T-cell (primary cell): ENCODE measurements around the gene C21orf58. TPM values are rescaled to one million over a fixed set of nuclear protein-coding genes. Genes with fewer than 3 reads are reported as not detected.
A peak's percentile ranks its signal among the peaks of the same experiment; 100 is the strongest.

Experiments
- ATAC-seq, 4 experiments: fragments of 200-7000 bp in 3 of 4; fragments of 150-1000 bp in 1 of 4; cut with Tn5 transposase; replicated peaks in 1 of 4; 1 replicate in 3 of 4; 2 replicates in 1 of 4; pipeline ENCODE4 v1.10.0; 2021; ENCODE audit warnings: moderate library complexity in 3 of 4, mild to moderate bottlenecking in 2 of 4, moderate number of reproducible peaks in 1 of 4
- CTCF ChIA-PET, 2 donors: fragments of 300-600 bp; sonication (Branson Sonifier 250); formaldehyde crosslinking; loops; one replicate each; lab custom pipeline; 2022; ENCODE audit warnings: antibody characterized with exemption in 2 of 2; lab: Charles Lee
- POLR2A ChIA-PET, 2 donors: fragments of 300-600 bp; sonication (Branson Sonifier 250); formaldehyde crosslinking; loops; one replicate each; lab custom pipeline; 2022; ENCODE audit warnings: antibody characterized with exemption in 2 of 2; lab: Charles Lee
- DNase-seq, 35 experiments: peaks; one replicate each; pipeline versions ENCODE4 v3.0.0 to v3.0.0-alpha.2; 2013 to 2023
- H3K27ac ChIP-seq: one replicate; pipeline ENCODE4 v1.5.1; 2013; ENCODE audit warnings: low read length
- H3K27me3 ChIP-seq, 2 experiments: replicated peaks in 1 of 2; 1 replicate in 1 of 2; 2 replicates in 1 of 2; pipeline versions ENCODE4 v1.6.1 to v1.7.0; 2013; ENCODE audit warnings: low read length in 1 of 2, mixed read lengths in 1 of 2; ENCODE audit not compliant: control insufficient read depth in 2 of 2, insufficient read depth in 2 of 2; ENCODE audit errors: extremely low read depth in 1 of 2
- H3K36me3 ChIP-seq, 2 donors: 1 replicate in 1 of 2; 2 replicates in 1 of 2; pipeline versions ENCODE4 v1.6.1 to v1.7.0; 2013; ENCODE audit warnings: low read length in 1 of 2; ENCODE audit not compliant: control insufficient read depth in 2 of 2, insufficient read depth in 1 of 2; ENCODE audit errors: extremely low read depth in 1 of 2
- H3K4me1 ChIP-seq, 2 experiments: 1 replicate in 1 of 2; 2 replicates in 1 of 2; pipeline versions ENCODE4 v1.6.1 to v1.7.0; 2013; ENCODE audit warnings: low read length in 2 of 2, mixed read lengths in 1 of 2; ENCODE audit not compliant: insufficient read depth in 2 of 2, control insufficient read depth in 1 of 2; ENCODE audit errors: extremely low read depth in 1 of 2
- H3K4me3 ChIP-seq, 2 donors: 1 replicate in 1 of 2; 2 replicates in 1 of 2; pipeline versions ENCODE4 v1.5.1 to v1.7.0; 2013; ENCODE audit warnings: mild to moderate bottlenecking in 2 of 2, low read length in 1 of 2, moderate library complexity in 1 of 2; ENCODE audit not compliant: control insufficient read depth in 1 of 2; ENCODE audit errors: extremely low read depth in 1 of 2
- H3K9me3 ChIP-seq: 2 replicates; pipeline ENCODE4 v1.7.0; 2013
- H3K27ac Mint-ChIP-seq, 2 donors: one replicate each; pipeline ENCODE4 v1.8.0; 2020 to 2021; ENCODE audit warnings: mild to moderate bottlenecking in 2 of 2, mixed read lengths in 2 of 2
- H3K27me3 Mint-ChIP-seq, 2 donors: one replicate each; pipeline ENCODE4 v1.8.0; 2021 to 2022; ENCODE audit warnings: mixed read lengths in 2 of 2
- H3K36me3 Mint-ChIP-seq: one replicate; pipeline ENCODE4 v1.8.0; 2021; ENCODE audit warnings: mixed read lengths
- H3K4me1 Mint-ChIP-seq, 3 donors: one replicate each; pipeline ENCODE4 v1.8.0; 2020 to 2022; ENCODE audit warnings: mixed read lengths in 3 of 3, mild to moderate bottlenecking in 1 of 3
- H3K4me3 Mint-ChIP-seq, 3 donors: one replicate each; pipeline ENCODE4 v1.8.0; 2020 to 2022; ENCODE audit warnings: mild to moderate bottlenecking in 3 of 3, mixed read lengths in 3 of 3, moderate library complexity in 3 of 3
- H3K9me3 Mint-ChIP-seq, 3 donors: one replicate each; pipeline ENCODE4 v1.8.0; 2020 to 2022; ENCODE audit warnings: mixed read lengths in 3 of 3
- WGBS: methylation state at CpG from one replicate; pipeline ENCODE4 v1.1.5; 2013; ENCODE audit warnings: missing lambda C conversion rate; ENCODE audit not compliant: insufficient coverage; 5-methylcytosine and 5-hydroxymethylcytosine counted together
- total RNA-seq, 35 experiments: library from RNA in 6 of 35; stranded (reverse) in 6 of 35; fragments of 120-200 nt in 1 of 35; gene quantifications; one replicate each; pipeline versions ENCODE4 v1.2.1 to v1.2.4 and lab custom pipeline; 2013 to 2026

Gene C21orf58
- total RNA-seq, 5 donors from 2014 or later (not counting 1 experiment from before 2014, with no cell fraction given) = 3.9 to 9.2 (median 8.3) TPM

DNA sequence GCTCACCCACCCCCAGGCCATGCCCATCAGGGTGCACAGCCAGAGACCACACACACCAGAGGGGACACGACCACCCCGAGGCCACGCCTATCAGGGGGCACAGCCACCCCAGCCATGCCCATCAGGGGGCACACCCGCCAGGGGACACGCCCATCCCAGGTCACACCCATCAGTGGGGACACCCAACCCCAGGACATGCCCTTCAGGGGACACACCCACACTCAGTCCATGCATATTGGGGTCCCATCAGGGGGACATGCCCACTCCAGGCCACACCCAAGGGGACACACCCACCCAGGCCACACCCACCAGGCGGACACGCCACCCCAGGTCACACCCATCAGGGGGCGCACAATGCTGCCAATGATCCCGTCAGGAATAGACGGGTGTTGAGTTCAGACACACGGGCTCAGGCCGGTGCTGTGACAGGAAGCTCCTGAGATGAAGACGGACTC, 59.0 kb downstream of the C21orf58 start:
- H3K27me3 ChIP-seq = no peaks in the 10 kb centered on the region
- H3K4me3 Mint-ChIP-seq = no peak overlapping the region
- H3K27ac Mint-ChIP-seq = no peak overlapping the region
- no peak overlapping the region for H3K4me3 ChIP-seq
- H3K9me3 ChIP-seq = no peaks in the 10 kb centered on the region
- no peak for DNase-seq
- no peaks in the 10 kb centered on the region for H3K27me3 Mint-ChIP-seq
- no peaks in the 10 kb centered on the region for H3K4me1 Mint-ChIP-seq
- H3K36me3 ChIP-seq = peaks cover 31 to 75% of the 10 kb centered on the region in 2 donors
- no peaks in the 10 kb centered on the region for H3K9me3 Mint-ChIP-seq
- CTCF ChIA-PET = no interaction called here
- H3K27ac ChIP-seq = no peak overlapping the region
- H3K4me1 ChIP-seq = no peaks in the 10 kb centered on the region
- WGBS = 99% methylated on average over 8 of the region's 13 CpGs
- ATAC-seq = no peak
- POLR2A ChIA-PET = no interaction called here
- peaks cover 39% of the 10 kb centered on the region for H3K36me3 Mint-ChIP-seq

DNA sequence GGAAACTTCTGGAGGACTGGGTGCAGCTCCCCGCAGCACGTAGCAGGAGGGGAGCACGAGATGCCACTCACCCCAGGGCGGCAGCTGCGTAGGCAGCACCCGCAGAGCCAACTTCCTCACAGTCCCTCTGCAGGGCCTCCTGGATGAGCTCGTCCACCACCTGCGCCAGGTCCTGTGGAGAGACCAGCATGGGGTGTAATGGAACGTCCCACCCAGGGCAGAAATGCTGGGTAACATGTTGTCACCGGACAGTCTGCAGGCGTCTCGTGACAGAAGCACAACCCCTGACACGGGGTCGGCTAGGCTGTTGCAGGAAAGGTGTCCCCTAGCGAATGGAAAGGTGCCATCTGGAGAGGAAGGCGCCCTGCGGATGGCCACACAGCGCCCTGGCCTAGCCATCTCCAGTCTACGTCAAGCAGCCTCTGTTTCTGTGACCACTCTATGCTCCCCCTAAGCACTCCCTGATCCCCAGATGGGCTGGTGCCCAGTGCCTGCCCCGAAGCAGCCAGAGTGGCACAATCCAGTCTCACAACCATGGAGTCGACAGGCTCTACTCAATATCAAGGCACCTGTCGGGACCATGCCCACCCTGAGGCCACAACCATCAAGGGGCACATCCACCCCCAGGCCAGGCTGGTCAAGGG, 59.5 kb downstream of the C21orf58 start:
- Histone ChIP-seq H3K27me3 (no peaks in the 10 kb centered on the region), H3K36me3 (peaks cover 31 to 72% of the 10 kb centered on the region in 2 donors), H3K9me3 (no peaks in the 10 kb centered on the region), H3K4me3 (no peak overlapping the region), H3K4me1 (no peaks in the 10 kb centered on the region), H3K27ac (no peak overlapping the region)
- Mint-ChIP-seq H3K27me3 (no peaks in the 10 kb centered on the region), H3K27ac (no peak overlapping the region), H3K9me3 (no peaks in the 10 kb centered on the region), H3K4me1 (no peaks in the 10 kb centered on the region), H3K4me3 (no peak overlapping the region), H3K36me3 (peaks cover 33% of the 10 kb centered on the region)
- 98% methylated on average over 22 of the region's 22 CpGs for WGBS
- DNase-seq (no peak), ATAC-seq (no peak)
- ChIA-PET CTCF (no interaction called here), POLR2A (no interaction called here)

DNA sequence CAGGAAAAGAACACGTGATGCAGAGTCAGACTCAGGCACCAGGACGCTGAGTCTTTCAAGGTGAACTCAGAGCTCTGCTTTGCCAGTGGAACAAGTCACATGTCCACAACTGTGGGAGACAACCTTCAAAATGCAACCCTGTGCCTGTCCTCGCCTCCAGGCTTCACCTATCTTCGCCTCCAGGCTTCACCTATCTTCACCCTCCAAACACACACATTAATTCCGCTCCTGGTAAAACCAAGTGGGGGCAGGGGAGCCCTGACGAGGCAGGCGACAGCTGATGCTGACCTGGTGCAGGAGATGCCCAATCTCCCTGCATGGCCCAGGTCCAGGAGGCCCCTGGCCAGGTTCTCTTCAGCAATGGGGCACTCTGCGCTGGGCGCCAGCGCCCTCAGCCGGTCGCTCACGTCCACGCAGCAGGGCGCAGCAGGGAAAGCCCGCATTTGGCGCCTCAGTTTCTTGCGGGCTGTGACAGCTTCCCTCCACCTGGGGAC, 67.1 kb downstream of the C21orf58 start:
- Mint-ChIP-seq H3K27me3 (no peaks in the 10 kb centered on the region), H3K9me3 (no peaks in the 10 kb centered on the region), H3K4me3 (no peak overlapping the region), H3K4me1 (peaks cover 21 to 24% (median 22%) of the 10 kb centered on the region in 3 donors), H3K27ac (no peak overlapping the region), H3K36me3 (peaks cover 60% of the 10 kb centered on the region)
- peaks cover 16 to 80% of the 10 kb centered on the region in 2 donors for H3K36me3 ChIP-seq
- DNase-seq = no peak
- 98% methylated on average over 18 of the region's 18 CpGs for WGBS
- no peaks in the 10 kb centered on the region for H3K27me3 ChIP-seq
- no peak overlapping the region for H3K27ac ChIP-seq
- peaks cover 4 to 15% of the 10 kb centered on the region in 2 experiments for H3K4me1 ChIP-seq
- H3K9me3 ChIP-seq = no peaks in the 10 kb centered on the region
- no peak for ATAC-seq
- ChIA-PET CTCF (no interaction called here), POLR2A (no interaction called here)
- no peak overlapping the region for H3K4me3 ChIP-seq

DNA sequence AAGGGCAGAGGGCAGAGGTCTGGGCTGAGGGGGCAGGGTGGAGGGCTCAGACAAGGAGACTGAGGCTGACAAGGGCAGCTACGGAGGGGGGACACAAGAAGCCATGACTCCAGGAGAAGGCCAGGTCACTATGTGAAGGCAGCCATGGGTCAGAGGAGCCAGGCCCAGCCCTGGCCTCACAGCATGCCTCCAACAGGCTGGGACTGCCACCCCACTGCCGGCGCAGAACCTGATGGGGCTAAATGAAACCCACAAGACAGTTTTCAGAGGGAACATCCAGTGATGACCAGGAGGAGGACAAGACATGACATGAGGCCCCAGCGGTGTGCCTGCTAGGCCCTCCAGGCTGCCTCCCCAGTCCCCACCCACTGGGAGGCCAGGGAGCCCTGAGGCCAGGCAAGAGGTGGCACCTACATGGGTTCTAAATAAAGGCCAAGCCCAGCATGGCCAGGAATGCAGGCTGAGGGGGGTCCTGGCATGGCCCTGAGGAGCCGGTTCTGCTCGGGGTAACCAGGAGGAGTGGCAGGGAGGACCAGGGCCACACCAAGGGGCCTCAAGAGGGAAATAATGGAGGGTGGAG, 67.8 kb downstream of the C21orf58 start:
- no peaks in the 10 kb centered on the region for H3K27me3 Mint-ChIP-seq
- H3K36me3 ChIP-seq = peaks cover 16 to 83% of the 10 kb centered on the region in 2 donors
- peaks cover 62% of the 10 kb centered on the region for H3K36me3 Mint-ChIP-seq
- WGBS = 100% methylated on average over 6 of the region's 6 CpGs
- peaks cover 6 to 15% of the 10 kb centered on the region in 2 experiments for H3K4me1 ChIP-seq
- H3K4me3 Mint-ChIP-seq = no peak overlapping the region
- no peaks in the 10 kb centered on the region for H3K27me3 ChIP-seq
- ATAC-seq = no peak
- H3K27ac ChIP-seq = no peak overlapping the region
- H3K9me3 Mint-ChIP-seq = no peaks in the 10 kb centered on the region
- POLR2A ChIA-PET = no interaction called here
- H3K27ac Mint-ChIP-seq = no peak overlapping the region
- H3K9me3 ChIP-seq = no peaks in the 10 kb centered on the region
- H3K4me1 Mint-ChIP-seq = peaks cover 24 to 28% (median 27%) of the 10 kb centered on the region in 3 donors
- DNase-seq = no peak
- no peak overlapping the region for H3K4me3 ChIP-seq
- CTCF ChIA-PET = no interaction called here

DNA sequence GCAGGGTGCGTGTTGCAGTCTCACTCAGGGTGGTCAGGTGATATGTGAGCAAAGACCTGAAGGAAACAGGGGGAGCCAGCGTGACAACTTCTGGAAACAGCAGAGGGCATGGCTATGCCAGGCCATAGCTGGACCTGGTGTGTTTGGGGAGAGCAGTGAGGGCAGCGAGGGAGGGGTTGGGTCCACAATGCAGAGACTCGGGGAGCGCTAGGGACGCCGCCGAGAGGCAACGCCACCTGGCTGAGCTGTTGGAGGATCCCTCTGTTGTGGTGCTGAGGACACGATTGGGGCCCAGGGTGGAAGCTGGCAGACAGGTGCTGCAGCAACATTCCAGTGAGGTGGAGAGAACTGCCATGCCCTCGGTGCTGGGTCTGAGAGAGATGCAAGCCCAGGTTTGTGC, 68.5 kb downstream of the C21orf58 start:
- Histone ChIP-seq H3K27me3 (no peaks in the 10 kb centered on the region), H3K4me3 (no peak overlapping the region), H3K9me3 (no peaks in the 10 kb centered on the region), H3K4me1 (peaks cover 12 to 19% of the 10 kb centered on the region in 2 experiments), H3K27ac (no peak overlapping the region), H3K36me3 (peaks cover 14 to 83% of the 10 kb centered on the region in 2 donors)
- Mint-ChIP-seq H3K27me3 (no peaks in the 10 kb centered on the region), H3K27ac (peak overlapping the region in 1 of 2 donors; percentile 88), H3K9me3 (no peaks in the 10 kb centered on the region), H3K4me3 (no peak overlapping the region), H3K4me1 (peaks cover 24 to 35% (median 34%) of the 10 kb centered on the region in 3 donors), H3K36me3 (peaks cover 65% of the 10 kb centered on the region)
- no peak for DNase-seq
- ATAC-seq = no peak
- WGBS = 96% methylated on average over 11 of the region's 11 CpGs
- CTCF ChIA-PET = no interaction called here
- POLR2A ChIA-PET = no interaction called here

DNA sequence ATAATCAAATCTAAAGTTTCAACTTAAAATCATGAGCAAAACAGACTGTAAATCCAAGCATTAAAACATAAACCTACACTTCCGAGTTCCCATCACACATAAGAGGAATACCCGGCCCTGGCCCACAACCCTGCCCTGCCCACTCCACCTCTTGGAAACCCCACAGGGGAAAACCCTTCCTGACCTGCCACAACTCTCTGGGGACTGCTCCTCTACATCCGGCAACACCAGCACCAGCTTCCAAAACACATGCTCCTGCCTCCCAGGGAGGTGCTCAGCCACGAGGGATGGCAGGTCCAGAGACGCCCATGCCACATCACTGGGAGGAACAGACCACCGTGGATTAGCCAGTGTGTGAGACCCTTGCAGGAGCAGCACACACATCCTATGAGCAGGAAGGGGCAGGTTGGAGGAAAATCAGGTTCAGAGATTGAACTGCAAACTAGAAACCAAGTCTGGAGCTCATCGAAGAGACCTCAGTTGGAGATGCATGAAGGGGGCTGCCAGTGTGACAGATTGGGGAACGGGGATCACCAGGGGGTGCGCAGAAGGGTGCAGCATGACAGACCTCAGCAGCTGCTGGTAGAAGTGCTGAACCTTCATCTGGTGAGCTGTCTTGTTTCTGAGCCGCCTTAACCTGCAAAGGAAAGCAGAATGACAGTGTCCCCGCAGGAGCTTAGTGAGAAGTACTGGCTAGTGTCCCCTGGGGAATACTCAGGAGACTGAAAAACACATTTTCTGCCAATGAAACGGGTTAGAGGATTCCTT, 69.3 kb downstream of the C21orf58 start:
- Histone ChIP-seq H3K4me1 (peaks cover 12 to 20% of the 10 kb centered on the region in 2 experiments), H3K4me3 (no peak overlapping the region), H3K27ac (peak overlapping the region; percentile 40), H3K36me3 (peaks cover 14 to 88% of the 10 kb centered on the region in 2 donors), H3K27me3 (no peaks in the 10 kb centered on the region), H3K9me3 (no peaks in the 10 kb centered on the region)
- Mint-ChIP-seq H3K36me3 (peaks cover 73% of the 10 kb centered on the region), H3K27ac (peak overlapping the region; percentile 87 to 88), H3K9me3 (no peaks in the 10 kb centered on the region), H3K4me1 (peaks cover 28 to 40% (median 38%) of the 10 kb centered on the region in 3 donors), H3K4me3 (peak overlapping the region in 2 of 3 donors; percentile 37 to 60), H3K27me3 (no peaks in the 10 kb centered on the region)
- 92% methylated on average over 8 of the region's 12 CpGs for WGBS
- ATAC-seq (no peak), DNase-seq (no peak)
- POLR2A ChIA-PET = no interaction called here
- CTCF ChIA-PET = no interaction called here
